ENCODE results near the gene RFX1. TPM values are rescaled to one million over a fixed set of nuclear protein-coding genes. Genes with fewer than 3 reads are reported as not detected.

RFX1 gene
- total RNA-seq, 2 experiments from 2014 or later: 14.6 to 16.3 TPM

GRCh38 chr19:14005349-14006084 is 603 bp downstream of the RFX1 start:
- Histone ChIP-seq H3K27me3 (ENCODE audit: control insufficient read depth in 1 of 2, insufficient read depth in 2 of 2, low read length in 2 of 2) (no peaks in the 10 kb centered on the region), H3K9me3 (ENCODE audit: control insufficient read depth in 1 of 2, insufficient read depth in 1 of 2, low read length in 2 of 2) (no peaks in the 10 kb centered on the region), H3K4me3 (ENCODE audit: low read length) (peak overlapping the region; percentile 80), H3K27ac (ENCODE audit: low read depth in 1 of 2, low read length in 2 of 2) (peak overlapping the region; percentile 99), H3K36me3 (ENCODE audit: insufficient read depth, low read length) (no peaks in the 10 kb centered on the region), H3K4me1 (ENCODE audit: insufficient read depth, low read length) (peaks cover 58% of the 10 kb centered on the region)
- peaks cover 12% of the 10 kb centered on the region for H3K36me3 Mint-ChIP-seq (ENCODE audit: low read depth)
- H3K9me3 Mint-ChIP-seq: no peaks in the 10 kb centered on the region
- ChIA-PET POLR2A (interaction anchor here (0.7 to 7.2 kb wide), 26 partner anchors 7 to 910 kb away, joined by 3 to 117 read pairs (median 4); partner anchors contain the start of genes DCAF15, DNAJB1, IL27RA and PRKACA), CTCF (interaction anchor here (0.5 to 2.0 kb wide), 7 partner anchors 17 to 131 kb away, joined by 3 to 9 read pairs (median 4); partner anchors contain the start of gene ASF1B)
- H3K4me3 Mint-ChIP-seq: peak overlapping the region; percentile 91
- H3K4me1 Mint-ChIP-seq (ENCODE audit: low read depth): peaks cover 49% of the 10 kb centered on the region
- TF ChIP-seq, protein P1, sequence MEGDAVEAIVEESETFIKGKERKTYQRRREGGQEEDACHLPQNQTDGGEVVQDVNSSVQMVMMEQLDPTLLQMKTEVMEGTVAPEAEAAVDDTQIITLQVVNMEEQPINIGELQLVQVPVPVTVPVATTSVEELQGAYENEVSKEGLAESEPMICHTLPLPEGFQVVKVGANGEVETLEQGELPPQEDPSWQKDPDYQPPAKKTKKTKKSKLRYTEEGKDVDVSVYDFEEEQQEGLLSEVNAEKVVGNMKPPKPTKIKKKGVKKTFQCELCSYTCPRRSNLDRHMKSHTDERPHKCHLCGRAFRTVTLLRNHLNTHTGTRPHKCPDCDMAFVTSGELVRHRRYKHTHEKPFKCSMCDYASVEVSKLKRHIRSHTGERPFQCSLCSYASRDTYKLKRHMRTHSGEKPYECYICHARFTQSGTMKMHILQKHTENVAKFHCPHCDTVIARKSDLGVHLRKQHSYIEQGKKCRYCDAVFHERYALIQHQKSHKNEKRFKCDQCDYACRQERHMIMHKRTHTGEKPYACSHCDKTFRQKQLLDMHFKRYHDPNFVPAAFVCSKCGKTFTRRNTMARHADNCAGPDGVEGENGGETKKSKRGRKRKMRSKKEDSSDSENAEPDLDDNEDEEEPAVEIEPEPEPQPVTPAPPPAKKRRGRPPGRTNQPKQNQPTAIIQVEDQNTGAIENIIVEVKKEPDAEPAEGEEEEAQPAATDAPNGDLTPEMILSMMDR (IDR thresholded peaks at IDR 0.05): no peak
- intact Hi-C loops (cut with DNase I, micrococcal nuclease): loop anchor here (1.0 to 5.0 kb wide), 6 partner anchors 19 to 98 kb away; partner anchors contain the start of genes DCAF15 (in 2 of the 2), BRME1 (in 1 of the 2), CC2D1A (in 1 of the 2) and MISP3 (in 1 of the 2)
- H3K27ac Mint-ChIP-seq: peak overlapping the region; percentile 91
- ATAC-seq (ENCODE audit: poor library complexity) (peak; percentile 45), DNase-seq (peak; percentile 88 to 96 (median 92))
- no peaks in the 10 kb centered on the region for H3K27me3 Mint-ChIP-seq

DNA sequence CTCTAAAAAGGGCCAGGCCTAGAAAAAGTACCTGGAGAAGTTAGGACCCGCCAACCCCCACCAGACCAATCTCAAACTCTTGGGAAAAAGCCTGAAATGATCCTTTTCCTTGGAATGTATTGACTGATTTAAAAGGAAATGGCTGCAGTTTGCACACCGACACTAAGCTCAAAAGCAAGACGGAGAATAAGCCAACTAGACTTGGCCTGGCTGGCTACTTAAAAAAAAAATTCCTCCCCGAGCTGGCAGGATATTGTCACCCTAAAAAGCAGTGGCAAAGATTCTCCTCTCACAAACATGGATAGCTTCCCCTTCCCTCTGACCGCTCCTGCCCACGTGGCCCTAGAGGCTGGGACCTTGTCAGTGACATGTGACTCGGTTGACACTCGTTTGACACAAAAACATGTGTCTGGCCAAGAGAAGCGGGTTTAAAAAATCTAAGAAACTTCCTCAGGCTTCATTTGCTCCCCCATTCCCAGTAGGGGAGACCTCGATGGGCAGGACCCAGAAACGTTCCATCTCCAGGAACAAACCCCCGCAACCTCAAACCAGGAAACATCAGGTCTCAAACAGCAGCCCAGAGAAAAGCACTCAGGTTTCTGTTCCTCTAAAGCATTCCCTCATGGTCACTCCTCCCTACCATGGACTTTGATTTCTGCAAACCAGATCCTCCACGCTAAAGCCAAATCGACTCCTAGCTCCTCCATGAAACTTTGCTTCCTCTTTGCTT is 1.3 kb downstream of the RFX1 start:
- Mint-ChIP-seq H3K27ac (peak overlapping the region; percentile 91), H3K27me3 (no peaks in the 10 kb centered on the region), H3K9me3 (no peaks in the 10 kb centered on the region), H3K4me1 (ENCODE audit: low read depth) (peaks cover 56% of the 10 kb centered on the region), H3K36me3 (ENCODE audit: low read depth) (peaks cover 12% of the 10 kb centered on the region), H3K4me3 (peak overlapping the region; percentile 91)
- TF ChIP-seq, protein P1 (IDR thresholded peaks at IDR 0.05): no peak
- Histone ChIP-seq H3K4me1 (ENCODE audit: insufficient read depth, low read length) (peaks cover 66% of the 10 kb centered on the region), H3K27me3 (ENCODE audit: control insufficient read depth in 1 of 2, insufficient read depth in 2 of 2, low read length in 2 of 2) (no peaks in the 10 kb centered on the region), H3K36me3 (ENCODE audit: insufficient read depth, low read length) (no peaks in the 10 kb centered on the region), H3K4me3 (ENCODE audit: low read length) (peak overlapping the region; percentile 80), H3K9me3 (ENCODE audit: control insufficient read depth in 1 of 2, insufficient read depth in 1 of 2, low read length in 2 of 2) (no peaks in the 10 kb centered on the region), H3K27ac (ENCODE audit: low read depth in 1 of 2, low read length in 2 of 2) (peak overlapping the region; percentile 99)
- ChIA-PET POLR2A (interaction anchor here (0.9 to 7.2 kb wide), 6 partner anchors 15 to 132 kb away, joined by 3 to 117 read pairs (median 8); partner anchors contain the start of genes DCAF15 and IL27RA), CTCF (interaction anchor here (0.7 to 1.0 kb wide), 2 partner anchors 45 to 54 kb away, joined by 3 read pairs; no protein-coding TSS in a partner anchor)
- ATAC-seq (ENCODE audit: poor library complexity) (no peak), DNase-seq (peak in 3 of 14 experiments; percentile 34 to 63 (median 56))
- intact Hi-C loops (cut with DNase I, micrococcal nuclease): loop anchor here in 1 of 2 experiments (5.0 kb wide), 3 partner anchors 38 to 97 kb away; partner anchors contain the start of genes BRME1, CC2D1A and MISP3

Measured in CD4-positive, alpha-beta T cell (primary cell).